ENCODE results near the gene TWNK.

DNA sequence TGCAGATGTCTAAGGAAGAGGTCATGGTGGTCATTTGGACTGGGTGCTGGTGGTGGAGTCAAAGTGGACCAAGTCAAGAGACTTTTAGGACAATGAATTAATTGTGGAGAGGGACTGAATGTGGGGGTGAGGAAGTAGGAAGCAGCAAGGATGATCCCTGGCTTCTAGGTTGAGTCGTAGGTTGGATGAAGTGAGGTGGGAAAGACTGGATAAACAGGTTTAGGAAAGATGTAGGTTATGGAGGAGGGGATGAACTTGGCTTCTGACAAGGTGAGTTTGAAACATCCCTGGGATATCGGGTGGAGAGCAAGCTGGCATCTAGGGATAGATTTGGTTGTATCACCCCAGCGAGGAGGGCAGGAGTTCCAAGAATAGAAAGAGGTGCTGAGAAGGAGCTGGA is 10.4 kb upstream of the TWNK start:
- no peak for TF ChIP-seq CTCF (IDR thresholded peaks at IDR 0.05 in 8 of 11, conservative IDR thresholded peaks at IDR 0.05 in 3 of 11)
- TF ChIP-seq POLR2A (IDR thresholded peaks at IDR 0.05) = no peak
- TF ChIP-seq POLR2AphosphoS5 (IDR thresholded peaks at IDR 0.05) = no peak
